GM19035 (cell line): Measurements from ENCODE around the gene POLR3A.

ENCODE experiments used
- ATAC-seq: cut with Tn5 transposase; IDR thresholded peaks from one replicate; pipeline ENCODE4 v1.9.1; 2021; ENCODE audit not compliant: unreplicated experiment

Gene POLR3A

DNA sequence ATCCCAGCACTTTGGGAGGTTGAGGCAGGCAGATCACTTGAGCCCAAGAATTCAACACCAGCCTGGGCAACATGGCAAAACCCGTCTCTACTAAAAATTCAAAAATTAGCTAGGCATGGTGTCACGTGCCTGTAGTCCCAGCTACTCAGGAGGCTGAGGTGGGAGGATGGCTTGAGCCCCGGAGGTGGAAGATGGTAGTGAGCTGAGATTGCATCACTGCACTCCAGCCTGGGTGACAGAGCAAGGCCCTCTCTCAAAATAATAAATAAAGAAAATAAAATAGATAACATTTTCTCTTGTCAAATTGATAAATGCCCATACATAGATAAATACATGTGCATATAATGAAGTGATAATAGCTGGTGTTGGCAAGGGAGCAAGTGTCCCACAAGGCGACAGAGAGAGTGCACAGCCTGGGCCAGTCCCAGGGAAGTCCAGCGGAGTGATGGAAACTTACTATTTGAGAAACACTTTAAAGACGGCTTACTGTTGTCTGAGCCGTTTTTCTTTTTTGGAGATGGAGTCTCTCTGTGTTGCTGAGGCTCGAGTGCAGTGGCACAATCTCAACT is 69.3 kb downstream of the POLR3A start:
- ATAC-seq, result no peak

DNA sequence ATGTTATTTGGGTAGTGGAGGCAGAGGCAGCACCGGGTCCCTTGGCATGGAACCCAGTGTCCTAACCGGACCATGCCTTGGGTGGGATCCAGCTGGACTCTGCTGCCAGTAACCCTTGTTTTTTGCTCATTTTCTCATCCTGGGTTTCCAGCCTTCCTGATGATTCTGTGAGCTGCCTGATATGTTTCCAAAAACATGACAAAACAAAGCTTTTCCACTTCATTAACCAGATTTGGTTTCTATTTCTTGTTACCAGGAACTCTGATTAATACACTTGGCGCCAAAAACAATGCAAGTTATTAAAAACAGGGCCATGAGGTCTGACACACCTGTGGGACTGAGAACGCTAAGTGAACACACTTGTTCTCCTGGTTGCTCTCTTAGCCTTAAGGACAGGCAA is 69.9 kb downstream of the POLR3A start:
- ATAC-seq, result no peak

DNA sequence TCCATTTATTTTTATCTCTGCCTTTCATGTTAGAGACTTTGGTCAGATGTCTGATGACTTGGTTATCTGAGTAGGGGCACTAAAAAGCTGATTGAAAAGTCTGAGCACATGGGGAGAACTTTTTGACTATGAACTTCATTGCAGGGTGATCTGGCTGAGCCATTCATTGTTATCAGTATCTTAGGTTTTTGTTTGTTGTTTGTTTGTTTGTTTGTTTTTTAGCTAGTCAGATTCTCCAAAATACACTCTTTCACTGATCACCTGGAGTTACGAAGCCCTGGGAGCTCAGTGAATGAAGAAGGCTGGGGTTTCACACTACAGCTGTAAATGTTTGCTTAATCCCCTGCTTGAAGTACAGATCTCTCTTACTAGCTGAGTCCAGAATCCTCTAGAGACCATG is 74.2 kb downstream of the POLR3A start:
- no peak for ATAC-seq

DNA sequence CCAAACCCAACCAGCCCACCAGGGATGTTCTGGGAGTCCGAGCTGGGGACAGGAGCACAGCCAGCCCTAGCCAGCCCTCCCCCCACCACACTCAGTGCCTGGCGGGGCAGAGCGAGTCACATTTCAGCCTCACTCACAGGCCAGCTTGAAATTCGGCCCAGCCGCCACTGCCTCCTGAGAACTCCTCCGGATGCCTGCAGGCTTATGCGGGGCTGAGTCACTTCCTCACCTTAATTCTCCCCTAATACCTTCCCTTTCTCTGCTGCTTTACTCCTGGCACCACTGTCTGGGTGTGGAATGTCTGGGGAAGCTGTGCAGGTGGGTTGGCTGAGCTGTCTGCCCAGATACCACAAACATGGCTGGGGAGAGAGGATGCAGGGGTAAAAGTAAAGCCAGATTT is 80.1 kb downstream of the POLR3A start:
- ATAC-seq, result no peak

DNA sequence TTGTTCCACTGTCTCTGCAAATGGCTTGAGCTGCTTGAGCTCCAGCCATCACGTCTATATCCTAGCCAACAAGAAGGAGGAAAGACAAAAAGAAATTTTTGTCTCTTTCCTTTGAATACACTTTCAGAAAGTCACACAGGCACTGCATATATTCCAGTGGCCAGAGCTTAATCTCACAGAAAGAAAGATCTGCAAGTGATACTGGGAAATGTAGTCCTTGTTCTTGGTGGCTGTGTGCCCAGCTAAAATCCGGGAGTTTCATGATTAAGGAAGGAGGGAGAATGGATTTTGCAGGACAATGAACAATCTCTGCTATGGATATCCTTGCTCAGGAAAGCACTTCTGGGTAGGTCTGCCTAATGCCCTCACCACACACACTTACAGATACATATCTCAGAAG is 83.2 kb downstream of the POLR3A start:
- no peak for ATAC-seq

DNA sequence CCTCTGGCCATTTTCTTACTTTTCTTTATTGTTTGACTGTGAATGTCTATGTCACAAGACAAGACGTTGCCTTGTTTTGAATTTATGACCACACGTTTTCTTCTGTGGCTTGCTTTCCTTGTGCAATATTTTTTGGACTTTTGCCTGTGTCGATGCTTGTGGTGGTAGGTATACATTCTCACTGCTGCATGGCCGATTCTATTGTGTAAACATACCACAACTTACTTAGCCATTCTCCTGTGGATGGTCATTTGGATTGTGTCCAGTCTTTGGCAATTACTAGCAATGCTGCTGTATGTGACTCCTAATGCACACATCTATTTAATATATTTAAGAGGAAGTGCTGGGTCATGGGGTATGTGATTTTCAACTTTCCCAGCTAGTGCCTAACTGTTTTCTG is 84.8 kb downstream of the POLR3A start:
- ATAC-seq, result no peak

DNA sequence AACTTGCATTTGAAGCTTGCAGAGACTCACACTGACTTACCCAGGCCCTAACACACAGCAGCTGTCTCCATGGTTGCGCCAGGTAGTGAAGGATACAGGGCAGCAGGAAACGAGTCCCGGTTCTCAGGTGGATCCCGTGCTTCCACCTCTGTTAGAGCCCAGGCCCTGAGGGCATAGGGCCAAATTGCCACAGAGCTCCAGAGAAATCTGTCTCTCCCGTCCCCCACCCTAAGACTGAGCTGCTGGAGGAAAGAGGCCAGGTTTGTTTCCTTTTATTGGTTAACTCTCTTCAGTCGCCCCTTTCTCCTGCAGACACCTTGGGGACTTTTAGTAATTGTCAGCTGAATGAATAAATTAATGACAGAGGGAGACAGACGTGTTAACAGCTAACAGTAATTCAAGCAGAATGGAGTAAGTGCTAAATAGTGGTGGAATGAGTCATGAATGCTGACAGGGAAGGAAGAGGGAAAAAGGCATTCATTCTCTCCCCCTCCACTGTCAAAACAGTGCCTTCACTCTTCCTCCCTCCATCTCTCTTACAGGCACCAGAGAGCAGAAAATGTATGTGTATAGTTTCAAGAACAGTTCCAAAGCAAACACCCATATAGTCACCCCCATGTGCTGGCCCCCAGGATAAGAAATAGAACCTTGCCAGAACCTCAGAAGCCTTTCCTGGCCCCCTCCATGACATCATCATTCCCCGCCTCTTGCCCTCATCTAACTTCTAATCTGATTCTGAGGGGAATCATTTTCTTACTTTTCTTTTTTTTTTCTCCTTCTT is 86.0 kb downstream of the POLR3A start:
- no peak for ATAC-seq

DNA sequence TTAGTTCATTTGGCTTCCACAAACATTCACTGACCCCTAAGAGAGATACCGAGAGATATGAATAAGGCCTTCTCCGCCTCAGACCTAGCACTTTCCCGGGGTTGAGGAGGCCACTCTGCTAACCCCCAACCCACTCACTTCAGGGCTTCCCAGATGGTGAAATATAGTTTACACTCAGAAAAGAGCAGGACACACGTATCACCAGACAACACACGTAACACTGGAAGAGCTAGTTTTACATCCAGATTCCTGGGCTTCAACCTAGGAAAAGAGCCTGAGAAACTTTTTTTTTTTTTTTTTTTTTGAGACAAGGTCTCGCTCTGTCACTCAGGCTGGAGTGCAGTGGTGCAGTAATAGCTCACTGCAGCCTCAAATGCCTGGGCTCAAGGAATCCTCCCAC is 87.5 kb downstream of the POLR3A start:
- ATAC-seq, result no peak

DNA sequence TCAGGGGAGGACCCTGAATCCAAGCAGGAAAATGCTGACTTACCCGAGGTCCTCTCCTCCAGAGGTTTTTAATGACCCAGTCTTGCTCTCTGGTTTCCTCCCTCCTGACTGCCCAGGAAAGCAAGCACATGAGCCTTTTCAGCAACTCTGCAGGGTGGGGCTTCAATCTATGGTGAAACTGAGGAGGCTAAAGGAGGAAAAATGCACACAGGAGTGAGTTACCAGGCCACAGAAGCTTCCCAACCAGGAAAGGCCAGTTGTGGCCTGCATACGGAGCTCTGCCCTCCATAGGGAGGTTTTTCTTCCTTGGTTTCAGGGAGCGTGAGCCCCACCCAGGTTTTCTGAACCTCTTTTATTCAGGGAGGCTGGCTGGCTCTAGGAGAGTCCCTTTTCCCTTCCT is 88.7 kb downstream of the POLR3A start:
- ATAC-seq, result no peak

DNA sequence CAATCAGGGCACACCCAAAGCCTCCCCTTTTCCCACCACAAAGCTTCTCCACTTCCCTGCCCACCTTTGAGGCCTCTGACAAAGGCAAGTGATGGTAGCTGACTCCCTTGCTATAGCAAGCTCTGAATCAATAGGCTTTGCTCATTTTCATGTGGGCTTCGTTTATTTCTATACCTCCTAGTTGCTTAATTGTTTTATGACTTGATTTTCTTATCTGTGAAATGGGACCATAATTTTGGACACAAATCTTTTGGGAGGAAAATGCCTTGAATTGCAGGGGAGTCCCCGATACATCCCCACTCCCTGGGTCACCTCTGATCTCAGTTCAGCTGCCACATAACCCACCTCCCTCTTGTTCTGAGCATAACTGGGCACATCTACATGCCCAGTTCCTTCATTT is 89.1 kb downstream of the POLR3A start:
- no peak for ATAC-seq

DNA sequence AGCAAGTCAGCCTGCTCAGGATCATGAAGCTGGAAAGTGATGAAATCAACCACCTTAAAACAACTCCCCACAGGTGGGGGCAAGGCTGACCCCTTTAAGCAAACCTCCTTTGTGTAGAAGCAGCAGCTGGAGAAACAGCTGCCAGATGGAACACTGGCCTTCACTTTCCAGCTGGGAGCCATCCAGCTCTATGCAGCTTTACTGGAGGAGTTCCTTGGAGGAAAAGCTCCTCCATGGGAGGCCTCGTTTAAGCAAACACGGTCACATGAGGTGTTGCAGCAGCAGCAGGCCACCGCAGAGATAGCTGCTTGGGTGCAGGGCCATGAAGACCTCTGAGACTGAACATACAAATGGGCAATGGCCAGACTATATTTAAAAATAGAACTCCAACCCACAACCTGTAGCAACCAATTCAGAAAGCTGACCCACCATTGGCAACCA is 89.7 kb downstream of the POLR3A start:
- ATAC-seq, result no peak

DNA sequence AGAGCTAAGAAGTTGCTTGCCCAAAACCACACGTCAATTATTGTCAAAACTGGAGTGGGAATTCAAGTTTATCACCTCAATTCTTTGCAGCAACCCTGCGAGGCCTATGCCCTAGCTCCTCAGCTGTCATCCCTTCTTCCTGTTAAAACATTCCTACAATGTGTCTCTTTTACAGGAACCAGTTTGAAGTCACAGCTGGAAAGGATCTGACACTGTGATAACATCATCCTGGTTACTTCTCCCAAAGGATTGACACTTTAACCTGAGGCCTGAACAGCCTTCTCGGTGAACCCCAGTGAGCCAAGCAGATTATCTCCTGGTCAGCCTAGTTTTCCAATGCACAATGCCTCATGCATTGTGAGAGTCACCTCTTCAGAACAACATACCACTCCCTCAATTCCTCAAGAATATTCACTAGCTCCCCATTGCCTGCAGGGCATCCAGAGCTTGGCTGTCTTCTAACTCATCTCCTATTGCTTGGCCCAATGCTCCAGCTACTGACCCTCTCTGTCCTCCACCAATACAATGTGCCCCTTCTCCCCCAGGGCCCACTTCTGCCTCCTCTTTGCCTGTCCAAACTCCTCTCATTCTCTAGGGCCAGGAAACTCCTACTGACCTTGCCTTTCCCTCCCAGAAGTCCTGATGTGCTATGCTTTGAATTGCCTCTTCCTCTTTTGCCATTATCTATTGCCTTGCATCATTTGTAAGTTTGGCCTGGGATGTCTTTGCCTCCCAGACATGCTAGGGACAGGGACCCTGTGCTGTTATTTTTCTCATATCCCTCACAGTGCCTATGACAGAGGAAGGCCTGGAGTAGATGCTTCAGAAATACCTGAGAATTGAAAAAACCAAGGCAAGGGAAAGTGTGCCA is 92.4 kb downstream of the POLR3A start:
- ATAC-seq, result no peak

DNA sequence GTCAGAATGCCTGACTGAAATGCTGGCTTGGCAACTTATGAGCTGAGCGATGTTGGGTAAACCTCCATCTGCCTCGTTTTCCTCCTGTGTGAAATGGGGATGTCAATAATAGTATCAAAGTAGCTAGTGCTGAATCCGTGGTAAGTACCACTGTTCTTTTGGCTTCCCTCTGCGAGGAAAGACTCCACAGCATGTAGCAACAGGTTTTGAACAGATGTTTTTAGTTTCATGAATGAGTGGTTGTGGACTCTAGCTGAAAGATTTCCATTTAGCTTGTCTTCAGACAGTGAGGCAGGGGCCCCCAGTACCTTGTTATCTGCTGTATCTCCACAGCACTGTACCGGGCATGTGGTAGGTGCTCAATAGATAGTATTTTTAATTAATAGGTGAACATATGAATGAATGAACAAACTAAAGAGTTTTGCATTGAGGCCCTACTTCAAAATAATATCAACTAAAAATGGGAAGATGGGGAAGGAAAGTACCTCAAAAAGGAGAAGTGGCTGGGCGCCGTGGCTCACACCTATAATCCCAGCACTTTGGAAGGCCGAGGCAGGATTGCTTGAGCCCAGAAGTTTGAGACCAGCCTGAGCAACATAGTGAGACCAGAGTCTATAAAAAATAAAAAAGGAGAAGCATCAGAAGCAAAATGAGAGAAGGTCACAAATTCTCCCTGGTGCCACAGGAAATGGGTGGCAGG is 97.1 kb downstream of the POLR3A start:
- ATAC-seq, result no peak

DNA sequence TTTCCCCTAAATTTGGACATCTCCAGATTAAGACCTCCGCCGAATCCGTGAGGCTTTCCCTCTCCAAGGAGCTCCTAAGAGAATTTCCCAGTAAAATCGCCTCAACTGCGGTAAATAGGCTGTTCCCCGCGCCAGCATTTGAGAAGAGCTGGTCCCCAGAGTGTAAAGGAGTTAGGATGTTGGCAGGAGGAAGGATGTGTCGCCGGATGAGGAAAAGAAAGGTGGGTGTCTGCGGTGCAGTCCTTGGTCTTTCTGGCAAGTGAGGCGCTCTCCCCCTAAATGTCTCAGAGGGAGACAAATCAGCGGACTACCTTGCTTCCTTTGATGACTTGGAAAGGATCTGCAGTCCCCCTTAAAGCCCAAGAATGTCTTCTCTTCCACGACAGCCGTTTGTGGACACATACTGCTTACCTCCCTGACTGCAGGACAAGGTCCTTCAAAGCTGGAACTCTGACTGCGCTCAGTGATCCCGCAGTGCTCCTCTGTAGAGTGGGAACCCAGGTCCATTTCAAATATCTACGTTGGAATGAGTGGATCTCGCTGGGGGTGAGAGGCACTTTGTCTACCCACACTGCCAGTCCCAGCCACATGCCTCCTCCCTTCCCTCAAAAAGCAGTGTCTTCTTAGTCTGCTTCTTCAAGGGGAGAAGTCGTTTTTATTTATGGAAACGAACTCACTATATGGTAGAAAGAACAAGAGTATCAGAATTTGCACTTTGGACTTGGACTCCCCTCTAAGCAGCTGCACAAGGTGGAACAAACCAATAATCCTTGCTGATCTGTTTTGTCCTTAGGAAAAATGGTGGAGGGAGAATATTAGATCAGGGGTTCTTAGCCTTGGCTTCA is 101.7 kb downstream of the POLR3A start:
- no peak for ATAC-seq

DNA sequence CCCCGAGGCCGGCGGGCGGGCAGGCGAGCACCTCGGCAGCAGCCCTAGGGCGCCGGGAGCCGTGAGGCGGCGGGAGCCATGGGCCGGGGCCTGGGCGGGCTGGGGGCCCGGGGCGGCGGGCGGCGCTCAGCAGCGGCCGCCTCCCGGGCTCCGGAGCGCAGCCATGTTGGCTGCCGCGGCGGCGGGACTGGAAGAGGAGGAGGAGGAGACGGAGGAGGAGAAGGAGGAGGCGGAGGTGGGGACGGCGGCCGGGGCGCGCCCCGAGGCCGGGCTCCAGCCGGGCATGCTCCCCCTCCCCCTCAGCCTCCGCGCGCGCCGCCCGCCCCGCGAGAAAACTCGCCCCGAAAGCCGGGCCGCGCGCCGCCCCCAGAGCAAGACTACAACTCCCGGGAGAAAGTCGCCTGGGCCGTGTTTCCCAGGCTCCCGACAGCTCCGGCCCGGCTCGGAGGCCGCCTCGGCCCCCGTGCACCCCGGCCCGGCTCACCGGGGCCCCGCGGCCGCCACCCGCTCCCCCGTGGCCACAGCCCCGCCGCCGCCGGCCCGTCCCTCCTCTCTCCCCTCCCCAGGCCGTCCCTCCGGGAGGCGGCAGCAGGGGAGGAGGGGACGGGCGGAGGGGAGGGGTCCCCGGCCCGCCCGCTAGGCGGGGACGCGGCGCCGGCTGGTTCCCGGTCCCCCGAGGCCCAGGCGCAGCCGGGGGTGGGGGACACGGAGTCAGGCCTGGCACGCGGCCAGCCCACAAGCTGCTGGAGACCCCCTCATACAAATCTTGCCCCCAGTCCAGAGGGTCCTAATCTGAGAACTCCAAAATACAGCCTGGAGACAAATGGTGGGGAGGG is 102.5 kb downstream of the POLR3A start, which contains the start of gene DLG5:
Gene DLG5 (minus strand): TSS at position 190 of the 836 bp plus-strand sequence. CDS start 235 bp downstream, outside the sequence.
- peak; percentile 43 for ATAC-seq

DNA sequence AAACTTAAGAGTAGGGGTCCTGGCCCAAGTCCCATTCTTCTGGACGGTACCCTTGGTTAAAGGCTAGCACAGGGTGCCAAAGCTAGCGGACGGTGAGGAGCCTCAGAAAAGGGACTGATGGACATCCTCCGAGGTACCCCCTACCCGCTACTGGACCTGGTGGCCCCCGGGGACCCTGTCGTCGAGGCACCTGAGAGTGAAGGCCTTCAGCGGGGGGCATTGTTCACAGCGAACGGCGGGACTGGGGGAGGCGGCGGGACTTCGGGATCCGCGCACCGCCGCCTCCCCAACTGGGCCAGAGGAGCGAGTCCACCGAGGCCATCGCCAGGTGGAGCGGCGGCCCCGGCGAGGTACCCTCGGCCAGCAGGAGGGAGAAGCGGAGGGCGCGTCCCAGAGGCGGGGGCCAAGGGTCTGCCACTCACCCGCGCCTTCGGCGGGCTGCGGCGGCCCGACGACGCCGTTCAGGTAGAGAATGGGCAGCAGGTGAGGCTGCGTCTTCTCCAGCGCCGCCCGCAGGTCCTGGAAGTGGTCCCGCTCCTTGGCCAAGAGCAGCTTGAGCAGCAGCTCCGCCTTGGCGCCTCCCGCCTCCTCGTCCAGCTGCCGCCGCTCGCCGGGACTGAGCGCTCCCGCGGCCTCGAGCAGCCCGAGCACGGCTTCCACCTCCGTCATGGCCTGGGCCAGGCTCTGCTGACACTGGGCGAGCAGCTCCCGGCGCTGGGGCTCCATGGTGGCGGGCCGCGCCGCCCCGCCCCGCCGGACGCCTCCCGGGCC is 103.3 kb downstream of the POLR3A start:
- peak; percentile 44 for ATAC-seq

DNA sequence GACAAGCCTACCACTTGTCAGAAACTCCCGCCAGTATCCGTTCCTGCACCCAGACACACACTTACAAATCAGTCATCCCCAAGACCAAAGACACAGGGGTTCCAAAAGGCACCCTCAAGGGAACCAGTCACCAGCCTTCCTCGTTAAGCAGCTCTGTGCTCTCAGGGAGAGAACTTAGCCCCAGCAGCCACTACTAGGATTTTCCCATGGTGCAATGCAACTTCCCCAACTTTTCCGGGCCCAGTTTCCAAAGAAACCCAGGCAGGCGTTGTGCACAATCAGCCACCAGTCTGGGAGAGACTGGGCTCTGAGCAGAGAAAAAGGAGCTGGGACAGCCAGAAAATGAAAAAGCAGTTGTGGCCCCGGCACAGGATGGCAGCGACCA is 103.9 kb downstream of the POLR3A start:
- no peak for ATAC-seq

DNA sequence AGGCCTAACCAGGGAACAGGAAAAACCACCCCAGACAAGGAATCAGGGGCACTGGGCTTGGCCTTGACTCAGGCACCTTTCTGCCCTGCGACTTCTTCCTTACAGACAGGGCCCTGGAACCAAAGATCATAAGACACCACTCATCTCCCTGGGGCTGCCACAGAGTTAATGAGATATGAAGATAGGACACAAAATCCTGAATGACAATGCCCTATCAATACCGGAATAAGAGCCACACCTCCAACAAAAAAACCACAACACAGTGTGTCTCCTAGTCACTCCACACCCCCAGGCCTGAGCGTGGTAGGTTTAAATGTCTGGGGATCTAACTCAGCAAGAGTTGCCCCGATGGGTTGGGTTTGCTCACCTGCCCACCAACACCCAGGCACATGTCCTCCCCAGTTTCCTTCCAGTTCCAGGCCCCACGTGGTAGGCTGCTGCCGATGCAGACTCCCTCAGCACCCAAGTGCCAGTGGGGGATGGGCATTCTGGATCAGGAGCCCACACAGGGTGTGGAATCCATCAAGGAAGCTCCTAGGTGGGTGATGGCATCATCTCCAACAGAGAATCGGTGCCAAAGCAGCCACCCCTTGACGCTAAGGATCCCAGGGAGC is 106.6 kb downstream of the POLR3A start:
- no peak for ATAC-seq
